GM18868 (cell line): Measurements from ENCODE around the gene KDM7A.
A peak's percentile ranks its signal among the peaks of the same experiment; 100 is the strongest.

Experiments
- ATAC-seq: cut with Tn5 transposase; IDR thresholded peaks from one replicate; pipeline ENCODE4 v1.9.1; 2021; ENCODE audit warnings: mild to moderate bottlenecking, moderate library complexity; ENCODE audit not compliant: unreplicated experiment

Gene KDM7A

DNA sequence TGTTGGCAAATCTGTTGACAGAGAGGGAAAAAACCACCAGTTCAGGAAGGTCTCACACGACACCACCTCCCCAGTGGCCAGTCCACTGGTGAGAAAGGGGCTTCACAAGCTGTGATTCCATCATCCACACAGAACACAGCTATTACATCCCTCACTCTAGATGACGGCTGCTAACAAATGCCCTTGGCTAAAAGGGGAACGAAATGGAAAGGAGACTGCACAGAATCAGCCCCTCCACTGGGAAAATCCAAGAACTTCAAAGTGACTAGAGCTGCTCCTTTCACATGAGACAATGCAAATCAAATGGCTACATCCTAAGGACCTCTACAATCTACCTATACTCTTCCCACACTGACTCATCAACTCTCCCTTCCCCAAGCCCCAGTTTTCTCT, 119.6 kb downstream of the KDM7A start:
- ATAC-seq, result no peak

DNA sequence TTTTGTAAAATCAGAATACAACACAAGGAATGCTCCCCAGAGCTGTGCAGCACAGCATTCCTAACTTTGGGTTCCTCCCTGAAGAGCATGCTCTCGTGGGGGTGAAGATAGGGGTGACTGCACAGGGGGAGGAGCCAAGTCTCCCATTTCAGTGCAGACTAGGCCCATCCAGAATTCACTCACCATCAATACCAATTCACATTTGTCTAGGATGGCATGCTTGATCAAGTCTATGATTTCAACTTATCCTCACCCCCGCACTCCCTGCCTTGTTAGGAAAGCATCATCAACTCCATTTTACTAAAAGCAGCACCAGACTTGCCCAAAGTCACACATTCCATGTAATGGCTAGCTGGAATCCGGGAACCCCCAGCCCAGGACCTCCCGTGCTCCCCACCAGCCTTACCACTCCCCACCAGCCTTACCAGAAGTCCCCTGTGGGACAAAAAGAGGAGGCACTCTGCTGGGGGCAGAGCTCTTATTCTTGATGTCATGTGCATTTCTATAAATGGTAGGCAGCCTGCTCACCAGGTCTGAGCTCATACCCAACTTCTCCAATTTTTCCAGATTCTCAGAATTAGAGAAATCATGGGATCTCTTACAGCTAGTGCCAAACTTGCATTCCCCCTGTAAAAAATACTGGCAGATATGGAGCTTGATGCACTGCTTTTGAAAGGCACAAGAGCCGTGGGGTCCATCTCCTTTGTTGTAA, 120.2 kb downstream of the KDM7A start:
- no peak for ATAC-seq

DNA sequence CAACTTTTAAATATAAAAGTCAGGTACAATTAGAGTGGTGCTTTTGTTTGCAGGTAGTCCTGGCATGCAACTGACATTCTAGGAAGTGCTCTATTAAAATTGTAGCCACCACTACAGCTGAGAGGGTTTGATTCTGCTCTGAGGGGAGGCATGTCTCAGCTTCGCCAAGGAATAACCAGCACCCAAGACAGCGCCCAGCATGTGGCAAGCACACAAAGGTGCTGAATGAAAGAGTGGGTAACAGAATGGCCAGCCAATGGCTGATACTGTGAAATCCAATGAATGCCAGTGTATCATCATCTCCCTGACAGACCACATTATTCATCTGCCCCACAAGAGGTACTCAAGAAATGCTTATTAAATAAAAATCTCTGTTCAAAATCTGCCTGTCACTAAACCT, 121.0 kb downstream of the KDM7A start:
- no peak for ATAC-seq

DNA sequence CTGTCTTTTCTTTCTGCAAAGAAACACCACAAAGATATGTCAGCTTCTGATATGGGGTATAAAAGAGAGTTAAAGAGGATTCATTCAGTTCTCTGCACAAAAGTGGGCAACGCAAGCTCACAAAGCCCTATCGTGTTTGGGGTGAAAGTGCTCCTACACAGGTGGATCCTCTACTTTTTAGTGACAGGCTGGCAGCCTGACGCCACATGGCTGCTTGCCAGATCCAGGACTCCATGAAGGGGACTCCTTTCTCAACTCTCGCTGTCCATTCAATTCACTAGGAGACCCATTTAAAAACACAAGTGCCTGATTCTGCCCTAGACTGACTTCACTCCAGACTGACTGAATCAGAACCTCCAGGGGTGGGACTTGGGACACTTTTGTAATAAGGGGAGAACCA, 122.0 kb downstream of the KDM7A start:
- no peak for ATAC-seq

DNA sequence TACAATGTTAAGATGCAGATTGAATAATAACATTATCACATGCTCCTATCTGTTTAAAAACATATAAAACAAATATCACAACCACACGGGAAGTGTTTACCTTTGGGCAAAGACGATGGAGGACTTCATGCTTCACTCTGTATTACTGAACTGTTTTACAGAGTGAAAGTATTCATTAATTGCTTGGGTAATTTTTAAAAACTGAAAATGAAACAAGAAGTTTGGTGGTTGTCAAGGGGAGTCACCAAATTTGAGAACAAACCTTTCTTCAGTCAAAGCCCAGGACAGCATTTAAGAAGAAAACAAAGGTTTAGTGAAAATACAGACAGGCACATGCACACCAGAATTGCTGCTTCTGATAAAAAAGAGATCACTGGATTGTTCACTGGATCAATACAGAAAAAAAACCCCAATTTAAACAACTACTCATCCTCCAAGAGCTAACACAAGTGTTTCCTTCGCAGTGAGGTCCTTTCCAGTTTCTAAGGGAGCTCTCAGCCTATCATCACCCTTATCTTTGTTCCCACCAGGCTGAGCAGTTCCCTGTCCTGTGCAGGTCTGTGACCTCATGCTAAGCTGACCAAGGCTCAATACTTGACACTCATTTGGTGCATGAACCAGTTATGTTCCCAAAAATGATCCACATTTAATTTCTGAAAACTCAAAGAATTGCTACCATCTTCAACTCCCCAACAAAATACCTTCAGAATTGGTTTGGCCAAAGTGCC, 122.8 kb downstream of the KDM7A start:
- peak; percentile 89 for ATAC-seq

DNA sequence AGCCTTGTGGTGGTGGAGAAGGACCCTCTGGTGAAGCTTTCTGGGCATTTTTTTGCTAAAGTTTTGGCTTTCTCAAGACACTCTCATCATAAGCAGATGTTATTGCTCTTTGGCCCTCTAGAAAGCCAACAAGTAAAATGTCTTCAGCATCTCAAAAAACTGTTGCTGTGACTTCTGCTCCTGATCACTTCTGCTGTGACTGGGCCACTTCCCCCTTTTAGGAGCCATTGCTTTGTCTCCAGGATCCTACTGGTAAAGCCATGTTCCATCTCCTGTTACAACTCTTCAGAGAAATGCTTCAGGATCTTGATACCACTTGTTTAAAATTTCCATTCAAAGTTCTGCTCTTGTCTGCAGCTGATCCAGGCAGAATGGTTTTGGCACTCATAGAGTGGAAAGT, 125.0 kb downstream of the KDM7A start:
- ATAC-seq, result no peak

- no peak for ATAC-seq
Measured at GRCh38 chr7:140050100-140050499, 126.7 kb downstream of the KDM7A start.

- no peak for ATAC-seq
Measured at GRCh38 chr7:140049339-140050024, 127.3 kb downstream of the KDM7A start.

DNA sequence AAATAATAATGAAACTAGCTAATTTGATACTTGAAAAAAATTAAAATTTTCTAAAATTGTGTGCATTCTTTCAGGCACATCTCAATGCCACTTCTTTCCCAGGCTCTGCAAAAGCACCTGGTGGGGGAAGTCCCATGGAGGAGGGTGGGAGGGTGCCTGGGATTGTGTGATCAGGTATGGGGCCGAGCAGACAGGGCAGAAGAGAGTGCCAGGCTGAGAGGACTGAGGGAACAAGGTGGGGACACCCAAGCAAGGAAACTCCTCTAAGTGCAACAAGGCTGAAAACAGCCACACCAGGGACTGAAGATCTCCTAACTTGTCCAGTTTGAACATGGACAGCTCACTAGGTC, 127.8 kb downstream of the KDM7A start:
- ATAC-seq, result no peak

DNA sequence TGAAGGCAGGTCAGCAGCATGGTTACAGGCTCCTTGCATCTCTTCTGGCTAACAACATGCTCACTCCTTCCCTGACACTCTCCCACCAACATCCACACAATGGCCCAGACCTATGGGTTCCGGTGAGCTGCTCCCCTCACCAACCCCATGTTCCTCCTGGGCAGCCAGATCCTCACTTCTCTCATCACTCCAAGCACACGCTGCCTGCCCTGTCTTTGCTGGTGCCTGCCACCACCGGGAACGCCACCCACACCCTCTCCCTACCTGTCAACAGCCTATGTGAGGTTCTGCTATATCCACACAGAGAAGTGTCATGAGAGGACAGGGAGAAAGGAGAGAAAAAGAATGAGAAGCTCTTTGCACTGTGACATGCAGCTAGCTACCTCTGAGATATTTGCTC, 128.6 kb downstream of the KDM7A start:
- ATAC-seq, result no peak

- ATAC-seq, result no peak
Measured at GRCh38 chr7:140047197-140047596, 129.6 kb downstream of the KDM7A start.

GRCh38 chr7:140045697-140046096, 131.1 kb downstream of the KDM7A start:
- no peak for ATAC-seq

DNA sequence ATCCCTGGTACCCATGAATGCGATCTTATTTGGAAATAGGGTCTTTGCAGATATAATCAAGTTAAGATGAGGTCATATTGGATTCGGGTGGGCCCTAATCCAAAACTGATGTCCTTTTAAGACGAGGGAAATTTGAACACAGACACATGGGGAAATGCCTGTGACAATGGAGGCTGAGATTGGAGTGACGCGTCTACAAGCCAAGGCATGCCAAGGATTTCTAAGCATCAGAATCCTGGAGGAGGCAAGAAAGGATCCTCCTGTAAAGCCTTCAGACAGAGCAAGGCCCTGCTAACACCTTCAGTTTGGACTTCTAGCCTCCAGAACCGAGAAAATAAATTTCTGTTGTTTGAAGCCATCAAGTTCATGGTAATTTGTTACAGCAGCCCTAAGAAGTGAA, 132.5 kb downstream of the KDM7A start:
- no peak for ATAC-seq

- ATAC-seq, result no peak
Measured at GRCh38 chr7:140042386-140042670, 134.5 kb downstream of the KDM7A start.

DNA sequence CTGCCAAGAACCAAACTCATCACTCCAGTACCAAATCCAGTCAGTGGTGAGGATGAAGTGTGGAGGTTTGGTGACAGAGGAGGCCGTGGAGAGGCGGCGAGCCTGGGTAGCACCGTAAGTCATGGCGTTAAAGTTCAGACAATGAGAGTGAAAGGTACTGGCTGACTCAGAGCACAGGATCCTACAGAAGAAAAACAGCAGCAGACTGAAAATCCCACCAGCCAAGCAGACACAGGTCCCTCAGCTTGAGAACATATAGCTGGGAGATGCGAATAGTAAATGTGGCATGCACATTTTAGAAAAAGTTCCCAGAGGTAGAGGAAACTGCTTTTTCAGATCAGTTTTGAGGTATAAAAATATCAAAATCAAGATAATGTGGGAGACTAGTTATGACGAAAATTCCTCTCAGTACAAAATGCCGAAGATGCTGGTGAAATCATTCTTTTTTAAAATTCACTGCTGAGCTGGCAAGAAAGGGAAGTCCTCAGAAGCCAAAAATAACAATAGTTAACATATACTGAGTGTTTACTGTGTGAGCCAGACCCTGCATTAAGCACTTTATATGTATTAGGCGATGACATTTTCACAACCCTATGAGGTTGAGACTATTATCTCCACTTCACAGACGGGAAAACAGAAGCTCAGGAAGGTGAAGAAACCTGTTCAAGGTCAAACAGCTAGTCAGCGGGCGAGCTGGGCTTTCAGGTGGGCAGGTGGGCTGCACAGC, 135.0 kb downstream of the KDM7A start:
- ATAC-seq, result no peak

DNA sequence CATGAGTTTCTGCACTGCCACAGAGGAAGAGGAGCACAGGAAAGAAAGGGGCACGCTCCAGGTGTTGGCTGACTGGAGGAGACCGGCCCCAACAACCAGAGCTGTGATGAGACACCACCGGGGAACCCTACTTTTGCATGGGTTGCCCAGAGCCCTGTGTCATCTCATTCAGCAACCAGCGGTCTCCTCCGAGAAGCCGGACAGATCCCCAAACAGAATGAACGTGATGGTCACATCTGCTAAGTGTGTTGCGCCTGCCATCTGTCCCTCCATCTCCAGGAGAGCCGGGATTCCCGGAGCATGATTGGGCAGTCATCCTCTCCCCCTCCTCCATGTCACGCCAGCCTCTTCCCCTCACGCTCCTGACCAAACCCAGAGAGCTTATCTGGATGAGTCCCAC, 136.9 kb downstream of the KDM7A start:
- no peak for ATAC-seq

DNA sequence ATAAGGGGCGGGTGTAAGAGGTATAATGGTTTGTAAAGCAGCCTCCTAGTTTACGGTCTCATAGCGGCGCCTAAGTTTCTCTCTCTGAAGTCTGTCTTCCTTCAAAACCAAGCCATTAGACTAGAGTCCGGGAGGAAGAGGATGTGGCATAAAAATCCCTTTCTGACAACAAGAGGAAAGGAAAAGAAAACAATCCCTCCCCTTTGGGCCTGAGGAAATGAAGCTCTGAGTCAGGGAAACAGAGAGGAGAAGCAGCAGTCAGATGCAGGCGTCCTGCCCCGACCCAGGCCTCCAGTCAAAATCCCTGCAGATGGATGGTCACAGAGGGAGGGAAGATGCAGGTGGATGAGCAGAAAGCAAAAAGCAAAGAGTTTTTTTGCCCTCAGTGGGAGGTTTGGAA, 137.7 kb downstream of the KDM7A start:
- no peak for ATAC-seq

- peak; percentile 70 for ATAC-seq
Measured at GRCh38 chr7:140036224-140036962, 140.4 kb downstream of the KDM7A start.

DNA sequence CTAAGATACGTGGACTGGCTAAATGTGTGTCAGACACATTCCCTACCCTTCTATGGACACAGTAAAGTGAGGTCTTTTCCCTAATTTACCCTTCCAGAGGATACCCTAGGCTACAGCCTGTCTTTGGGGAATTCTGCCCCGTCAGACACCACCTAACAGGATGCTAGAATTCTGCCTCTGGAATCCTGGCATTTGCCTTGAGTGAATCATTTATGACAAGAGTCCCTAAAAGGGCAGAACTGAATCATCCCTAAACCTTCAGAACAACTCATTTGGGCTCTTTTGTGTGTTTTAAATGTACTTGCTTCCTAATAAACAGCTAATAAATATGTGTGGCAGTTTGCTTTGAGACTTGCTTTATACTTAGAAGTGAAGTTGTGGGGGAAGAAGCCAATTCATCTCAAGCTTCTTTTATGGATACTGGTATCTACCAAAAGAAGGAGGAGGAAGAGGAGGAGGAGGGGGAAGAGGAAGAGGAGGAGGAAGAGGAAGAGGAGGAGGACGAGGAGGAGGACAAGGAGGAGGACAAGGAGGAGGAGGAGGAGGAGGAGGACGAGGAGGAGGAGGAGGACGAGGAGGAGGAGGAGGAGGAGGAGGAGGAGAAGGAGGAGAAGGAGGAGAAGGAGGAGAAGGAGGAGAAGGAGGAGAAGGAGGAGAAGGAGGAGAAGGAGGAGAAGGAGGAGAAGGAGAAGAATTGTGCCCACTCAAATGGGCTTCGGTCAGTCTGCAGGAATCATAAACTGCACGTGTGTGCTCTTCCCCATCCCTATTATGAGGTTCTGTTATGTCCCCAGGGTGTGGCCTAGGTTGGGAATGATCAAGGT, 141.2 kb downstream of the KDM7A start:
- ATAC-seq, result no peak
